H1 (cell line): ENCODE measurements around the gene TPSB2. TPM values are rescaled to one million over a fixed set of nuclear protein-coding genes. Genes with fewer than 3 reads are reported as not detected.
"Not testable (repeated sequence)": the region's sequence is repeated elsewhere in the genome, so short reads cannot be mapped to it uniquely, and the experiment has no call there.

Experiments
- CTCF ChIA-PET: fragments of 300-600 bp; sonication (Branson Sonifier 250); formaldehyde crosslinking; loops from one replicate; lab custom pipeline; 2021; ENCODE audit not compliant: partially characterized antibody; lab: Charles Lee
- POLR2A ChIA-PET: fragments of 300-600 bp; sonication (Branson Sonifier 250); formaldehyde crosslinking; loops from one replicate; lab custom pipeline; 2021; ENCODE audit warnings: inconsistent platforms; ENCODE audit not compliant: partially characterized antibody; lab: Charles Lee
- DNase-seq, 2 experiments: peaks; one replicate each; pipeline versions ENCODE4 v3.0.0 to v3.0.0-alpha.2; 2010 to 2022; ENCODE audit warnings: low spot score in 2 of 2, low read depth in 1 of 2, mixed read lengths in 1 of 2
- FAIRE-seq: peaks from 2 replicates; lab custom pipeline; 2011; peaks lifted over from hg19 to GRCh38; lab: Jason Lieb, UNC
- H2AFZ ChIP-seq: 2 replicates; pipeline ENCODE4 v1.8.1; 2012; ENCODE audit warnings: low read length, inconsistent platforms
- H2AK5ac ChIP-seq: 2 replicates; pipeline ENCODE4 v1.6.1; 2013; ENCODE audit warnings: low read depth, low read length
- H2BK120ac ChIP-seq: replicated peaks from 2 replicates; pipeline ENCODE3; 2013; ENCODE audit warnings: low read depth, low read length, inconsistent platforms
- H2BK12ac ChIP-seq: 2 replicates; pipeline ENCODE4 v1.6.1; 2013; ENCODE audit warnings: low read depth, low read length
- H2BK15ac ChIP-seq: 2 replicates; pipeline ENCODE4 v1.6.1; 2013; ENCODE audit warnings: low read length
- H2BK20ac ChIP-seq: 2 replicates; pipeline ENCODE4 v1.6.1; 2013; ENCODE audit warnings: low read length
- H2BK5ac ChIP-seq: 2 replicates; pipeline ENCODE4 v1.6.1; 2013; ENCODE audit warnings: low read depth, low read length
- H3K14ac ChIP-seq: 2 replicates; pipeline ENCODE4 v1.6.1; 2013; ENCODE audit warnings: inconsistent platforms; ENCODE audit not compliant: insufficient read length
- H3K18ac ChIP-seq: 2 replicates; pipeline ENCODE4 v1.6.1; 2013; ENCODE audit warnings: low read length; ENCODE audit errors: extremely low read depth
- H3K23ac ChIP-seq: 2 replicates; pipeline ENCODE4 v1.6.1; 2013; ENCODE audit warnings: inconsistent platforms; ENCODE audit not compliant: insufficient read length
- H3K23me2 ChIP-seq: 2 replicates; pipeline ENCODE4 v1.6.1; 2013; ENCODE audit warnings: low read depth, low read length
- H3K27ac ChIP-seq: 2 replicates; pipeline ENCODE4 v1.6.1; 2011; ENCODE audit warnings: low read depth, low read length, inconsistent platforms
- H3K27me3 ChIP-seq, 4 experiments: replicated peaks in 1 of 4; 1 replicate in 1 of 4; 2 replicates in 3 of 4; pipeline versions ENCODE4 v1.6.1 to v1.8.1; 2011 to 2013; ENCODE audit warnings: low read length in 3 of 4, mild to moderate bottlenecking in 3 of 4, inconsistent platforms in 2 of 4, mixed read lengths in 2 of 4, moderate library complexity in 1 of 4; ENCODE audit not compliant: control insufficient read depth in 3 of 4, insufficient read depth in 3 of 4; ENCODE audit errors: extremely low read depth in 1 of 4
- H3K36me3 ChIP-seq, 4 experiments: 2 replicates each; pipeline versions ENCODE4 v1.6.1 to v1.8.1; 2011 to 2013; ENCODE audit warnings: mild to moderate bottlenecking in 4 of 4, low read length in 3 of 4, moderate library complexity in 2 of 4, control low read depth in 1 of 4, inconsistent platforms in 1 of 4; ENCODE audit not compliant: insufficient read depth in 4 of 4, control insufficient read depth in 2 of 4
- H3K4ac ChIP-seq: replicated peaks from 2 replicates; pipeline ENCODE3; 2013; ENCODE audit warnings: low read length, low read depth, mixed read lengths, inconsistent platforms; ENCODE audit not compliant: insufficient read length
- H3K4me1 ChIP-seq, 4 experiments: replicated peaks in 1 of 4; 1 replicate in 1 of 4; 2 replicates in 3 of 4; pipeline versions ENCODE4 v1.6.1 to v1.8.1; 2011 to 2013; ENCODE audit warnings: low read length in 3 of 4, inconsistent platforms in 2 of 4, mixed read lengths in 1 of 4; ENCODE audit not compliant: insufficient read depth in 4 of 4, control insufficient read depth in 3 of 4
- H3K4me2 ChIP-seq, 2 experiments: 2 replicates each; pipeline versions ENCODE4 v1.6.1 to v1.8.1; 2011 to 2013; ENCODE audit warnings: low read depth in 2 of 2, low read length in 2 of 2, control low read depth in 1 of 2, inconsistent platforms in 1 of 2, mild to moderate bottlenecking in 1 of 2; ENCODE audit not compliant: insufficient read depth in 1 of 2
- H3K4me3 ChIP-seq, 4 experiments: fragments of 200-600, 300-600 bp in 1 of 4; sonication (generic), shearing (Covaris generic), sonication (Bioruptor Twin) in 1 of 4; 2 replicates each; pipeline versions ENCODE4 v1.5.1 to v1.8.1; 2011 to 2016; ENCODE audit warnings: low read length in 4 of 4, low read depth in 3 of 4, control low read depth in 2 of 4, inconsistent platforms in 2 of 4, mild to moderate bottlenecking in 2 of 4, mixed read lengths in 1 of 4, moderate library complexity in 1 of 4; ENCODE audit not compliant: insufficient read depth in 2 of 4; ENCODE audit errors: extremely low read depth in 1 of 4
- H3K56ac ChIP-seq: replicated peaks from 2 replicates; pipeline ENCODE3; 2013; ENCODE audit warnings: low read depth, mild to moderate bottlenecking, mixed read lengths, low read length, inconsistent platforms; ENCODE audit not compliant: insufficient read length
- H3K79me1 ChIP-seq: 2 replicates; pipeline ENCODE4 v1.6.1; 2013; ENCODE audit warnings: low read depth, low read length, control low read depth
- H3K79me2 ChIP-seq, 2 experiments: 2 replicates each; pipeline versions ENCODE4 v1.6.1 to v1.8.1; 2012 to 2013; ENCODE audit warnings: low read length in 2 of 2, mild to moderate bottlenecking in 2 of 2, inconsistent platforms in 1 of 2; ENCODE audit not compliant: insufficient read depth in 2 of 2, control insufficient read depth in 1 of 2
- H3K9ac ChIP-seq, 4 experiments: replicated peaks in 1 of 4; 1 replicate in 1 of 4; 2 replicates in 3 of 4; pipeline versions ENCODE4 v1.6.1 to v1.8.1; 2011 to 2013; ENCODE audit warnings: low read depth in 3 of 4, low read length in 3 of 4, control low read depth in 2 of 4, mild to moderate bottlenecking in 2 of 4, moderate library complexity in 2 of 4, inconsistent platforms in 1 of 4; ENCODE audit errors: extremely low read depth in 1 of 4
- H3K9me3 ChIP-seq, 2 experiments: 2 replicates each; pipeline versions ENCODE4 v1.6.1 to v1.8.1; 2012 to 2013; ENCODE audit warnings: mild to moderate bottlenecking in 2 of 2, moderate library complexity in 2 of 2, control low read depth in 1 of 2, inconsistent platforms in 1 of 2, low read depth in 1 of 2, low read length in 1 of 2, mixed read lengths in 1 of 2; ENCODE audit not compliant: insufficient read depth in 2 of 2
- H4K20me1 ChIP-seq, 2 experiments: replicated peaks in 1 of 2; 2 replicates each; pipeline versions ENCODE3 to v1.8.1; 2011 to 2013; ENCODE audit warnings: inconsistent platforms in 2 of 2, low read length in 2 of 2, mild to moderate bottlenecking in 1 of 2; ENCODE audit not compliant: insufficient read depth in 2 of 2, control insufficient read depth in 1 of 2
- H4K5ac ChIP-seq: 2 replicates; pipeline ENCODE4 v1.6.1; 2013; ENCODE audit warnings: low read length, low read depth, mixed read lengths, inconsistent platforms; ENCODE audit not compliant: insufficient read length
- H4K8ac ChIP-seq: 2 replicates; pipeline ENCODE4 v1.8.0; 2013; ENCODE audit warnings: mild to moderate bottlenecking, moderate library complexity, low read length, inconsistent platforms; ENCODE audit not compliant: insufficient read depth; ENCODE audit errors: extremely low read depth
- H4K91ac ChIP-seq: replicated peaks from 2 replicates; pipeline ENCODE3; 2013; ENCODE audit warnings: low read length, mixed read lengths, inconsistent platforms; ENCODE audit not compliant: insufficient read length
- WGBS, 2 experiments: shearing (Covaris generic) in 1 of 2; methylation state at CpG; one replicate each; pipeline versions ENCODE4 v1.1.6 to v1.1.7; 2013 to 2015; ENCODE audit warnings: low lambda C conversion rate in 2 of 2, mixed read lengths in 2 of 2, inconsistent platforms in 1 of 2, low coverage in 1 of 2, missing lambda C conversion rate in 1 of 2; ENCODE audit not compliant: insufficient replicate concordance in 2 of 2, insufficient coverage in 1 of 2, insufficient read length in 1 of 2; ENCODE audit errors: extremely low coverage in 1 of 2, missing lambda C conversion rate in 1 of 2; 5-methylcytosine and 5-hydroxymethylcytosine counted together
- polyA plus RNA-seq, 7 experiments: library from polyadenylated mRNA; depleted of rRNA in 3 of 7; stranded (reverse) in 5 of 7; unstranded in 2 of 7; fragments of >200 nt in 5 of 7; fragments of 200-250 nt in 2 of 7; gene quantifications; 1 replicate in 5 of 7; 2 replicates in 1 of 7; 4 replicates in 1 of 7; pipeline versions ENCODE4 v1.2.1 to v1.2.3, GENCODE V29; 2011 to 2013; ENCODE audit warnings: missing spikeins in 2 of 7, mixed read lengths in 2 of 7
- total RNA-seq: library from RNA; stranded (reverse); fragmentation: NEBNext Ultra II Directional; extraction: Animal tissue kit (Norgen Biotek cat#: 25700); gene quantifications from 2 replicates; pipeline ENCODE4 v1.2.1, GENCODE V29; 2021

The TPSB2 gene
- total and polyA plus RNA-seq, 2 of the 8 experiments (the other 6 are each of a cell fraction or from before 2014, with no cell fraction given), result 0.08 TPM; not detected in 1

GRCh38 chr16:1231301-1231700, 1.3 kb upstream of the TPSB2 start:
- H4K5ac ChIP-seq, FAIRE-seq, H3K9ac ChIP-seq, H2BK120ac ChIP-seq, H3K79me1 ChIP-seq, H4K20me1 ChIP-seq, H2BK12ac ChIP-seq, H2BK15ac ChIP-seq, H3K4ac ChIP-seq, H4K8ac ChIP-seq, DNase-seq, H3K36me3 ChIP-seq, H3K4me1 ChIP-seq, H3K79me2 ChIP-seq, H3K4me3 ChIP-seq, POLR2A ChIA-PET, H4K91ac ChIP-seq, H3K18ac ChIP-seq, H2AFZ ChIP-seq, H3K4me2 ChIP-seq, H3K27me3 ChIP-seq, H3K23ac ChIP-seq, H2BK20ac ChIP-seq, H2BK5ac ChIP-seq, H3K14ac ChIP-seq, H3K27ac ChIP-seq, H3K23me2 ChIP-seq, H3K9me3 ChIP-seq, H3K56ac ChIP-seq, H2AK5ac ChIP-seq: not testable (repeated sequence)
- CTCF ChIA-PET, result interaction anchor here (0.8 kb wide), 1 partner anchor 39 kb away, joined by 3 read pairs; no protein-coding TSS in a partner anchor
- no CpG with 5 or more reads among the region's 7 CpGs for WGBS, 2 experiments

DNA sequence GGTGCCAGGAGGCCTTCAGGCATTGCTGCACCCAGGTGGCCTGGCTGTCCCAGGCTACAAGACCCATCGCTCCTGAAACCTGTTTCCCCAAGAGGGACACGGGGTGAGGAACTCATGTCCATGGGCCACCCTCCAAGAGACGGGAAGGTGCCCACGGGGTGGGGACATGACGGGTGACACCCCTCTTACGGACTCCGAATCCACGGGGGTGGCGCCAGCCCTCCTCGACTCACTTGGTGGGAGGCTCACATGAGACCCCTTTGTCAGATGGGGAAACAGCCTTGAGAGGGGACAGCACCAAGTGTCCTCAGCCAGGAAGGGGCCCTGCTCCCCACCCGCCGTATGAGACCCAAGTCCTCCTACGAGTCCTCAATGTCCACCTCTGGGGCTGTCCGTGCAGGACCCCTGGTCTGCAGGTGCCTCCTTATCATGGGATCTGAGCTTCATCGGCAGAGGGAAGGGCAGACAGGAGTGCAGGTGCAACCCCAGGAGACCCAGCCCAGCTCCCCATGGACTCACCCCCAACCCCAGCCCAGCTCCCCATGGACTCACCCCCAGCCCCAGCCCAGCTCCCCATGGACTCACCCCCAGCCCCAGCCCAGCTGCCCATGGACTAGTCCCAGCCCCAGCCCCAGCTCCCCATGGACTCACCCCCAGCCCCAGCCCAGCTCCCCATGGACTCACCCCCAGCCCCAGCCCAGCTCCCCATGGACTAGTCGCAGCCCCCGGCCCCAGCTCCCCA, 658 bp upstream of the TPSB2 start:
- H2BK5ac ChIP-seq, H3K9me3 ChIP-seq, H3K23me2 ChIP-seq, H4K5ac ChIP-seq, H3K27ac ChIP-seq, H2BK15ac ChIP-seq, POLR2A ChIA-PET, DNase-seq, H3K27me3 ChIP-seq, H3K4me3 ChIP-seq, H2AK5ac ChIP-seq, H3K79me2 ChIP-seq, H4K20me1 ChIP-seq, H3K4me2 ChIP-seq, FAIRE-seq, H2BK20ac ChIP-seq, H3K56ac ChIP-seq, H2AFZ ChIP-seq, H3K23ac ChIP-seq, H2BK12ac ChIP-seq, H3K4ac ChIP-seq, H3K36me3 ChIP-seq, H4K91ac ChIP-seq, H3K4me1 ChIP-seq, H4K8ac ChIP-seq, H3K79me1 ChIP-seq, H3K9ac ChIP-seq, H3K14ac ChIP-seq, H3K18ac ChIP-seq, H2BK120ac ChIP-seq: not testable (repeated sequence)
- WGBS, 2 experiments, result 97% methylated on average over 5 of the region's 17 CpGs; no CpG with 5 or more reads in 1 of the 2 experiments
- CTCF ChIA-PET, result interaction anchor here (0.8 kb wide), 1 partner anchor 38 kb away, joined by 3 read pairs; no protein-coding TSS in a partner anchor
